Left ventricle myocardium inferior (tissue), 1 donor: ENCODE measurements around the gene SDCBP2. TPM values are rescaled to one million over a fixed set of nuclear protein-coding genes. Genes with fewer than 3 reads are reported as not detected.

Experiments
- DNase-seq: peaks from one replicate; pipeline ENCODE4 v3.0.0-alpha.2; 2020
- H3K27ac ChIP-seq: fragments of 200-600 bp; replicated peaks from 2 replicates; pipeline ENCODE4 v1.8.0; 2021
- H3K27me3 ChIP-seq: fragments of 200-600 bp; 2 replicates; pipeline ENCODE4 v1.8.0; 2021; ENCODE audit warnings: low read depth
- H3K36me3 ChIP-seq: fragments of 200-600 bp; 2 replicates; pipeline ENCODE4 v1.8.0; 2021
- H3K4me1 ChIP-seq: fragments of 200-600 bp; 2 replicates; pipeline ENCODE4 v1.8.0; 2021
- H3K4me3 ChIP-seq: fragments of 200-600 bp; 2 replicates; pipeline ENCODE4 v1.8.0; 2021; ENCODE audit warnings: mild to moderate bottlenecking, moderate library complexity
- H3K9me3 ChIP-seq: fragments of 200-600 bp; replicated peaks from 2 replicates; pipeline ENCODE4 v1.8.0; 2021
- intact Hi-C: fragments of 100-400 bp; cut with micrococcal nuclease; formaldehyde crosslinking; loops from one replicate; pipeline ENCODE4 v1.11.0; 2022
- total RNA-seq: library from RNA; stranded (reverse); fragmentation: NEBNext Ultra II Directional; extraction: Animal tissue kit (Norgen Biotek cat#: 25700); gene quantifications from one replicate; pipeline ENCODE4 v1.2.1, GENCODE V29; 2021
- TF ChIP-seq, protein P1 (sequence below): fragments of 200-600 bp; IDR thresholded peaks from 2 replicates; pipeline ENCODE4 v1.8.0; 2021; ENCODE audit warnings: antibody characterized with exemption, mild to moderate bottlenecking, borderline replicate concordance
- donor health status: DM: no; HTN: yes; CAD: no; lungs with severe emphysema.

The SDCBP2 gene
- total RNA-seq, 1 donor from 2014 or later: 2.2 TPM

DNA sequence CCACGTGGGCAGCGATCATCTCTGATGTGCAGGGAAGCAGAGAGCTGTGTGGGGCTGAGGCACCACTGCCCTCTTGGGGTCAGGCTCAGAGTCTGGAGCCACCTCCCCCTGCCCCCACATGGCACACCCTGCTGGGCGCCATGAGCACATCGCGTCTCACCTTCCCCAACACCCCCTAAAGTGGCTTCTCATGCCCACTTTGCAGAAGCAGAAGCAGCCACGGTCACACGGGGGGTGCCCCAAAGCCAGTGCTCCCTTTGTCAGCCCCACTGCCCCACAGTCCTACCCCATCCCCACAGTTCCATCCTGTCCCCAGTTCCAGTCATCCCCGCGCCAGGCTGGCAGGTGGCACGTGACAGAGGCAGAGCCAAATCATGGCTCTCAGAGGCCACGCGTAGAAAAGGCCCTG, 19.5 kb downstream of the SDCBP2 start:
- TF ChIP-seq, protein P1, sequence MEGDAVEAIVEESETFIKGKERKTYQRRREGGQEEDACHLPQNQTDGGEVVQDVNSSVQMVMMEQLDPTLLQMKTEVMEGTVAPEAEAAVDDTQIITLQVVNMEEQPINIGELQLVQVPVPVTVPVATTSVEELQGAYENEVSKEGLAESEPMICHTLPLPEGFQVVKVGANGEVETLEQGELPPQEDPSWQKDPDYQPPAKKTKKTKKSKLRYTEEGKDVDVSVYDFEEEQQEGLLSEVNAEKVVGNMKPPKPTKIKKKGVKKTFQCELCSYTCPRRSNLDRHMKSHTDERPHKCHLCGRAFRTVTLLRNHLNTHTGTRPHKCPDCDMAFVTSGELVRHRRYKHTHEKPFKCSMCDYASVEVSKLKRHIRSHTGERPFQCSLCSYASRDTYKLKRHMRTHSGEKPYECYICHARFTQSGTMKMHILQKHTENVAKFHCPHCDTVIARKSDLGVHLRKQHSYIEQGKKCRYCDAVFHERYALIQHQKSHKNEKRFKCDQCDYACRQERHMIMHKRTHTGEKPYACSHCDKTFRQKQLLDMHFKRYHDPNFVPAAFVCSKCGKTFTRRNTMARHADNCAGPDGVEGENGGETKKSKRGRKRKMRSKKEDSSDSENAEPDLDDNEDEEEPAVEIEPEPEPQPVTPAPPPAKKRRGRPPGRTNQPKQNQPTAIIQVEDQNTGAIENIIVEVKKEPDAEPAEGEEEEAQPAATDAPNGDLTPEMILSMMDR: no peak
- no peak for DNase-seq
- peaks cover 12% of the 10 kb centered on the region for H3K4me1 ChIP-seq
- H3K36me3 ChIP-seq: peaks cover 10% of the 10 kb centered on the region
- H3K27ac ChIP-seq: no peak overlapping the region
- intact Hi-C loops: no loop called here
- H3K9me3 ChIP-seq: no peaks in the 10 kb centered on the region
- H3K4me3 ChIP-seq: no peak overlapping the region
- no peaks in the 10 kb centered on the region for H3K27me3 ChIP-seq

DNA sequence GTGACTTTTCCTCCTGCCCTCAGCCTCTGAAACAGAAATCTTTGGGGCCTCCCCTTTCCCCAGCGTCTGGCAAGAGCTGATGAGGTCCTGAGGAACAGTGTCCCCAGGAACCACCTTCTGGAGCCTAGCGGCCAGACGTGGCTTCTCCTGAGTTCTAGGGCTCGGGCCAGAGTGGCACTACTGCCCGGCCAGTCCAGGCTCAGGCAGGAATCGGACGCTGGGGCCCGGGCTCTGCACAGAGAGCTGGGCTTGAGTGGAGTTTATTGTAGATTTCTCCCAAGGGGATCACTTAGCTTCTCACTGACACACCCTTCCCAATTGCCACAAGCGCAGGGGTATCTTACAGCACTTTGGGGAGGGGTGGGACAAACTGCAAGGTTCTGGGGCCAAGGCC, 20.2 kb downstream of the SDCBP2 start:
- H3K36me3 ChIP-seq: peaks cover 10% of the 10 kb centered on the region
- H3K4me1 ChIP-seq: peaks cover 7% of the 10 kb centered on the region
- TF ChIP-seq, protein P1: no peak
- no peaks in the 10 kb centered on the region for H3K27me3 ChIP-seq
- no peak for DNase-seq
- H3K9me3 ChIP-seq: no peaks in the 10 kb centered on the region
- intact Hi-C loops: no loop called here
- H3K27ac ChIP-seq: no peak overlapping the region
- H3K4me3 ChIP-seq: no peak overlapping the region

DNA sequence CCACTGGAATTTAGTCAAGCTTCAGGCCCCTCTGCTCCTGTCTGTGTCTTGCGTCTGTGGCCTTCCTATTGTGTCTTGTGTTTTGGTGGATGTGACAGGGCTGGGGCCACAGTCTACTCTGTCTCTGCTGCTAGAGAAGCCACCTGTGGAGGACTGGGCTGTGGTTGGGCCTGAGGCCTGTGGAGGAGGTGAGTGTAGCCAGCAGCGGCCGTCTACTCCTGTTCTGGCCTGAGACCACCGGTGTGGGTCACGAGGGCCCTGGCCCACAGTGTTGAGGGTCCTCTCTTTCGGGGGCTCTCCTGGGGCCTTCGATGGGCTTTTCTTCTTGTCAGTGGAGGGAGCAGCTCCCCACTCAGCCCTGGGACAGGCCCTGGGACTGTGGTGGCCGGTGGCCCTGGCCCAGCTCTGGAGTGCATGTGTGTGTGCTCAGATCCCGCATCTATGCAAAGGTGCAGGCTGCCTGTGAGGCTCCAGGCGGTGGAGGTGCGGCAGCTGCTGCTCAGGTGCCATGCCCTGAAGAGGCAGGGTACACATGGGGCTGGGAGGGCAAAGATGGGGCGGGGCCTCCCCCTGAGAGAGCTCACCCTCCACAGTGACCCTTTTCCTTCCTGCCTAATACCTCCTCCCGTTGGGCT, 20.8 kb downstream of the SDCBP2 start:
- Histone ChIP-seq H3K9me3 (no peaks in the 10 kb centered on the region), H3K27me3 (no peaks in the 10 kb centered on the region), H3K27ac (no peak overlapping the region), H3K36me3 (peaks cover 10% of the 10 kb centered on the region), H3K4me1 (peaks cover 2% of the 10 kb centered on the region), H3K4me3 (no peak overlapping the region)
- no peak for DNase-seq
- TF ChIP-seq, protein P1: no peak
- intact Hi-C loops: no loop called here

DNA sequence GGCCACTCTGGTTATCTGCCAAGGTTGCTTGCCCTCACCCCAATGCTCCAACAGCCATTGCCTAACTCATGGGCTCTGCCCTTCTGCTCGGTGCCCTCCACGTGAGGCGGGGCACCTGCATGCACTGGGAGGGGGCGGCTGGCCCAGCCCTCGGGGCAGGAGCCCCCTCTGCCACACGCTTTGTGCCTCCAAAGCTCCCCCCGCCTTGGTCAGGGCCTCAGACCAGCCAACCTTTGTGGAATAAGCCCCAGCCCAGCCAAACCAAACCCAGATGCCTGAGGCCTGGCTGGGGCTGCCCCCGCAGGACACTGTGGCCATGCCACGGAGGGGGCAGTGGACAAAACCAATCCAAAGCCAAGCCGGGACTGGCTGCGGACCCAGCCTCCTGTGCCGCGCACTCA, 21.4 kb downstream of the SDCBP2 start:
- Histone ChIP-seq H3K27ac (no peak overlapping the region), H3K4me3 (no peak overlapping the region), H3K27me3 (no peaks in the 10 kb centered on the region), H3K36me3 (peaks cover 10% of the 10 kb centered on the region), H3K9me3 (no peaks in the 10 kb centered on the region), H3K4me1 (no peaks in the 10 kb centered on the region)
- no peak for DNase-seq
- intact Hi-C loops: no loop called here
- TF ChIP-seq, protein P1: no peak

DNA sequence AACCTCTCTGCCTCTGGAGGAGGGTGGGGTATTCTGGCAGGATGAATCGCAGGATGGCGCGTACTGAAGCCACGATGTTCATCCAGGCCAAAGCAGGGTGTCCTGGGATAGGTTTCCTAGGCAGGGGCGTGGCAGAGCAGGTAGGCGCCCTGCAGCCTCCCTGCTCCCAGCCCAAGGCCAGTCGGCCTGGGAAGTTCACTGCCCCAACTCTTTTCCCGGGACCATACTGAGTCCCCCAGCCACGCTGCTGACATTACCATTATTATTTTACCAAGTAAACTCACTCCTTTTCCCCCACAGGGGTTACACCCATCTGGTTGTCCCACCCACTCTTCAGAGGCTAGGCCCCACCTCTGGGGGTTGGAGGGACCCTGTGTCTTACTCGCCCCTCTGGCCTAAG, 21.8 kb downstream of the SDCBP2 start:
- Histone ChIP-seq H3K9me3 (no peaks in the 10 kb centered on the region), H3K27me3 (no peaks in the 10 kb centered on the region), H3K27ac (no peak overlapping the region), H3K4me3 (no peak overlapping the region), H3K36me3 (peaks cover 10% of the 10 kb centered on the region), H3K4me1 (no peaks in the 10 kb centered on the region)
- TF ChIP-seq, protein P1: no peak
- no peak for DNase-seq
- intact Hi-C loops: no loop called here
